ENCODE measurements around the gene MTFR1L.

Gene MTFR1L

DNA sequence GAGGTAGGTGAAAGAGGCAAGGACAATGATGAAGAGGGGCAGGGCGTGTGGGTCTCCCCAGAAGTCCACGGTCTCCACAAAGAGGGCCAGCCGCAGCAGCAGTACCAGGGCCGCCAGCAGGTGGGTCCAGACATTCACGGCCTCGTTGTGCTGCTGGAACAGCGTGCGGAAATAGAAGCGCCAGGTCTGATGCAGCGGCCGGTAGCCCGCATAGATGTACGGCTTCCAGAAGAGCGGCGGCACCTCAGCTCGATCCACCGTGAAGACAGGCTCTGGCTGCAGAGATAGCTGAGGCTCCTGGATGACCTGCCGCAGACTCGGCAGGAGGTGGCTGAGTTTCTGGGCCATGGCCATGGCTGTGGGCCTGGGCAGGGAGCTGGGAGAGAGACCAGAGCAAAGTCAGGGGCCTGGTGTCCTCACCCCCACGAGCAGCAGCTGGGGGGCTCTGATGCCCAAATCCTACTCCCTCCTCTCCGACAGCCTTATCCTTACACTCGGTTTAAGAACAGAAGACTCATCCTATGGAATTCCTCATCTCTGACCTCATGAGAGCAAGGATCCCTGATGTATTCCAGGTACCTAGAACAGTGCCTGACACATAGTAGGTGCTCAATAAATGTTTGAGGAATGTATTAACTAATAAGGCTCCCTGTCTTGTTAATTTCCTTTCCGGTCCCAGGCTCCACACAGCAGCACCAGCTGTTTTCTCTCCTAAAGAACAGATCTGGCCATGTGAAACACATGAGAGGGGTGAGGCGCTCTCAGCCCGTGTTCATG is 43.9 kb downstream of the MTFR1L start:
- DNase-seq, result no peak

DNA sequence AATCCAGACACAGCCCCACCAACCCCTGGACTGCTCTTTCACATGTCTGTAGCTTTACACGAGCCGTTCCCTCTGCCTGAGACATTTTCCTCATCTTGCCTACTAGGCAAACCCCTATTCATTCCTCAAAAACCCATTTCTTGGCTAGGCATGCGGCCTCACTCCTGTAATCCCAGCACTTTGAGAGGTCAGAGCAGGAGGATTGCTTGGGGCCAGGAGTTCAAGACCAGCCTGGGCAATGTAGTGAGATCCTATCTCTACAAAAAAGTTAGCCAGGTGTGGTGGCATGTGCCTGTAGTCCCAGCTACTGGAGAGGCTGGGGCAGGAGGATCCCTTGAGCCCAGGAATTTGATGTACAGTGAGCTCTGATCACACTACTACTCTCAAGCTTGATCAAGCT is 44.7 kb downstream of the MTFR1L start:
- DNase-seq, result no peak

DNA sequence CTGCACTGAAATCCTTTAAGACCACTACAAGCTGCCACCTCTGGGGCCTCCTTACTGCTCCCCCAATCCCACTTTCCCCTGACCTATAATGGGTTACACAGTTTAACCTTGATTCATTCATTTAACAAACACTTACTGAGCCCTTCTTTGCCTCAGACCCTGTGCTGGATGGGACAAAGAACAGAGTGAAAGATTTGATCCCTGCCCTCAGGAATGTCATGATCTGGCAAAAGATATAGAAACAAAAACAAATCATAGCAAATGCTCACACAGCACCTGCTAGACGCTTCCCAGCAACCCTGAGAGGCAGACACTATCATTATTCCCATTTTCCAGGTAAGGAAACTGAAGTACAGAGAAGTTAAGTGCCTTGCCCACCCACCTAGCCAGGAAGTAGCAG is 46.5 kb downstream of the MTFR1L start:
- DNase-seq, result no peak

DNA sequence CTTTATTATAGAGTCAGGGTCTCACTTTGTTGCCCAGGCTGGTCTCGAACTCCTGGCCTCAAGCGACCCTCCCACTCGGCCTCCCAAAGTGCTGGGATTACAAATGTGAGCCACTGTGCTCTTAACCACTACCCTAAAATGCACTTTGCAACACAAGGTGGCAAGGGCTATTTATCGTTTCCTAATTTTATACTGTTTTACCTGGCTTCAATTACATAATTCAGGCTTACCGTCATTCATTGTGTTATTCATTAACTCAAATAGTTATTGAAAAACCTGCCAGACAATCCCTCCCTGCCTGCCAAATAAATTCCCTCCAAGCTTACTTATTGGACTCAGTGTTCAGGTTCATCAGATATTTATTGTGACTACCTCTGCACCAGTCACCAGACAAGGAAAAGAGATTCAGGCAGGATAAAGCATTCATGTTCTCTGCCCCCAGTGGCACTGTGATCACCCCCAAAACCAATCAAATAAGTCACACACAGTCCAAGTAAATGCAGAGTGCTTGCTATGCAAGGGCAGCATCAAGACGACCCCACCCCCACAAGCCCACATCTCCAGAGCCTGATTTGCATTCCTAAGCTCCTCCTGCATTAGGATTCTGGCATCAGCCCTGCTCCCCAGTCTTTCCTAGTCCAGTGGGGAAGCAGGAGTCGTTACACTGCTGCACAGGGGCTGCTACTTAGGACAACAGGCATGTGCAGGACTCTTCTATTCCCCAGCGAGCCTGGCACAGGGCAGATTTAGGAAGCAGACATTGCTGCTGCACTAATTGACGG is 47.6 kb downstream of the MTFR1L start:
- DNase-seq, result no peak

DNA sequence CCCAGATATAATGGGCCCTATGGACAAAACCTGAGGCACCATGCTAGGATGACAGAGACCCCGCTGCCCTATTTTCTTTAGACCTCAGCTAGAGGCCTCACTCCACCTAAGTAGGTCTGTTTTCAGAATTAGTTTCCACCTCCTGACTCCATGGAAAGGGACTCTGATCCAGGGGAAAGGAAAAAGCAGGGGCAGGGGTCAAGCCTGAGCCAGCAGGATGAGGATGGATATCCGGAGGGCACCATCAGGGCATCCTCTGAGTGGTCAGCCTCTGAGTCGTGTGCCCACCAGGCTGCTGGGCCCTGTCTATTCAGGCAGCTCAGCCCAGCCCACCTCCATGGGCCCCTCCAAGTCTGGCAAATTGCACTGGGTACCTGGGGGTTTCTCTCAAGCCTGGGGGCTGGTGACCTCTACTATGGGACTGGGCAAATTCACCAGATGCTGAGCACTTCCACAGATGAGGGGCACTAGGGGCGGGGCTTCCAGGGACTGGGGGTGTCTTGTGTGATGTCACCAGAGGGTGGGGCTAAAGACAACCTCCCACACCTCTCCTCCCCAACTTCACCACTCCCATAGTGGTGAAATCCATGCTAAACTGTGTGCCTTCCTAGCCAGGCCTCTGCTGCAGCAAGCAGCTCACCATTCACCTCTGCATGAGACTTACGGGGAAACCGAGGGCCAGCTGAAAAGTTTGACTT is 50.3 kb downstream of the MTFR1L start:
- DNase-seq, result no peak

DNA sequence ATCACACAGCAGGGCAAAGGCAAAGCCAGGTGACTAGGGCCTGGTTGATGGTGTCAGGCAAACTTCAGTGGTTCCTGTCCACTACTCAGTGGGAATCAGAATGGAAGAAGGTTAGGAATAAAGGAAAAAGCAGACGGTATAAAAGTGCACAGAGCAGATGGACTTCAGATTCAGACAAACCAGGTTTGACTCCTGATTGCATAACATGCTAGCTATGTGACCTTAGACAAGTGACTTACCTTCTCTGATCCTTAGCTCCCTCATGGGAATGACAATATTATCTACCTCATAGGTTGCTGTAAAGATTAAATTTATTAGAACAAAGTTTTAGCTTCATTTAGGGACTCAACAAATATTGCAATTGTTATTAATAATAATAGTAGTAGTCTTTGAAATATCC is 50.9 kb downstream of the MTFR1L start:
- DNase-seq, result no peak

DNA sequence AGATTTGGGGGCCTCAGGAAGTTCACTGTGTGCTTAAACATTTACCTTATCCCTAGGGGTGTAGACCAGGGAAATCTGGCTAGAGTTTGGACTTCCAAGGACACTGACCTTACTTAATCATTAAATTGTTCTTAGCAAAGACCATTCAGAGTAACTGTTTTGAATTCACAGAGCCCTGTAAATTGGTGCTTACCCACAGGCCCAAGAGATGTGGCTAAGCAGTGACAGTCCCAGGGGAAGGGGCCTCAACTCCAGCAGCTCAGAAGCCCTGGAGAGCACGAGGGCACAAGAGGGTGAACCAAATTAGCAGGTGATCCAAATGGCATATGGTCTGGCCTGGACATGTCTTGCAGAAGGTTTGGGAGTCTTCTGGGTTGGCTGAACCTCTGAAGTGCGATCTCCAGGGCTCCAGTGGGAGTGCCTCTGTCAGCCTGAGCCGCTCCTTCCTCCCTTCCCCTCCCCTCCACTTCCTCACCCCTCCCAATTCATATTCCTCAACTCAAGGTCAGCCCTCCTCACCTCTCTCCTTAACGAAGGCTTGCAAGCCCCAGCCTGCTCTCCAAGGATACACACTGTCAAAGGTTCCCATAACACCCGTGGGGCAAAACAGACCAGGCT is 51.4 kb downstream of the MTFR1L start:
- no peak for DNase-seq

DNA sequence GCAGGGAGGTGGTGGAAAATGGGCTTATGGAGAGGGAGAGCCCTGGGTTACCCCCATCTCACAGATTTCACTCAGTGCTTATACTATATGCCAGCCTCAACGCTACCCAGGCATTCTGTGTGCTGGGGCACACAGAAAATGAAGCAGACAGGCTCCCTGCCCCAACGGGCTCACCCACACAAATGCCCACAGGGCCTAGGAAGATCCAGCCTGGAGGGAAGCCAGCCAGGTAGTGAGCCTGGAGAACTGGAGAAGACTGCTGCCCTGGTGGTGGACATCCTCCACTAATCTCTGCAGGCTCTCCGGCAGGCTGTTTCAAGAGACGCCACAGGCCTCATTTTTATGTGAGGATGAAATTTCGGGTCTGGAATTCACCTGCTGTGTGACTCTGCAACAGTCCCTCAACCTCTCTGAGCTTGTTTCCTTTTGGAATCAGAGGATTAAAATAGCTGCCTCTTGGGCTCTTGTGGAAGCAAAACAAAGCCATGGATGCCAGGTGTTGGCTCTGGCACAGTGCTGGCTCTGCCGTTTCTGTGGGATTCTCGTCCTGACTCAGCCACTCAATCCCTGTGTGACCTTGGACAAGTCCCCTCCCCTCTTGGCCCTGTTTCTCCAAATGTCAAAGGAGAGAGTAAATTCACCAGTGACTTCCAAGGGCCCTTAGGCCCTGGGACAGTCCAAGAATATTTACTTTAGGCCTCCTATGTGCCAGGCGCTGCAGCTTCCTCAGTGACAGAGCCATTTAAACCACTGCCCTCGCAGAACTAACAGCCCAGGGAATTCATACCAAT is 52.1 kb downstream of the MTFR1L start:
- DNase-seq, result no peak

DNA sequence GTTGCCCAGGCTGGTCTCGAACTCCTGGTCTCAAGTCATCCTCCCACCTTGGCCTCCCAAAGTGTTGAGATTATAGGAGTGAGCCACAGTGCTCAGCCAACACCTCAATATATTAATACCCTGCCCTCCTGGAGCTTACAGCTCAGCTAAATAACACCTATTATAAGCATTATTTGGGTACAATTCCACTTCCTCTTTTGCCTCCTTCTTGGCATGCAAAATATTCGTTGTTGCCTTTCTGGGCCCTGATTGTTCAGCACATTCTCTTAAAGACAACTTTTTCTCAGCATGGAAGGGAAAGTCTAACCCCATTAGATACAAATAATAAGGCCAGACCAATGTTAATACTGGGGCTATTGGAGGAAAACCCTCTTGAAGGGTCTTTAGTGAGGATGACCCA is 53.0 kb downstream of the MTFR1L start:
- DNase-seq, result no peak

DNA sequence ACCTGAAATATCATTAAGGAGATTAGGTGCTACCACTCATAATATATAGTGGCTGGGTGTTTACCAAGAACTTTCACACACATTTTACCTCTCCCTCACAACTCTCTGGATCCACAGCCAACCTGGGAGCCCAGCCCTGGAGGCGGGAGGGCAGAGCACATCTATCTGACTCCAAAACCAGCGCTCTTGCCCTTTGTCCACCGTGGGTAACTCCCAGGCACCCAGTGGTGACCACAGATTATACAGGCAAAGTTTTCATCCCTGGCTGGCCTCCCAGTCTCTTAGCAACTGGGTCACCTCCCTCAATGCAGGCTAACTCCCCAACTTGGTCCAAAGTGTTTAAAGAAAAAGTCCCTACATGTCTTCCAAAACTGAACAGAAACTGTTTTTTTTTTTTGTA is 53.4 kb downstream of the MTFR1L start:
- no peak for DNase-seq

DNA sequence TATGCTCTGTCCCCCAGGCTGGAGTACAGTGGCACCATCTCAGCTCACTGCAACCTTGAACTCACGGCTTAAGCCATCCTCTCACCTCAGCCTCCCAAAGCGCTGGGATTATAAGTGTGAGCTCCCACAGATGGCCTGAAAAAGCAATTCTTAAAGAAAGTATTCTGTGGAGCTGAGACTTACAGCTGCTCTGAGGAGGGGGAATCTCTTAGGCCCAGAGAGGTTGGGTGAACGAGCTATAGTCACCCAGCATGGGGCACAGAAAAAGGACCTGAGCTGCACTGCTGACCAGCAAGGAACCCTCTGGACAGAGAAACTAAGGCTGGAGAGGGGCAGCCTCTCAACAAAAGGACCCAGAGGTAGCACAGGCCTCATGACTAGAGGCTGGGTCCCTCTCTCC is 54.5 kb downstream of the MTFR1L start:
- no peak for DNase-seq

DNA sequence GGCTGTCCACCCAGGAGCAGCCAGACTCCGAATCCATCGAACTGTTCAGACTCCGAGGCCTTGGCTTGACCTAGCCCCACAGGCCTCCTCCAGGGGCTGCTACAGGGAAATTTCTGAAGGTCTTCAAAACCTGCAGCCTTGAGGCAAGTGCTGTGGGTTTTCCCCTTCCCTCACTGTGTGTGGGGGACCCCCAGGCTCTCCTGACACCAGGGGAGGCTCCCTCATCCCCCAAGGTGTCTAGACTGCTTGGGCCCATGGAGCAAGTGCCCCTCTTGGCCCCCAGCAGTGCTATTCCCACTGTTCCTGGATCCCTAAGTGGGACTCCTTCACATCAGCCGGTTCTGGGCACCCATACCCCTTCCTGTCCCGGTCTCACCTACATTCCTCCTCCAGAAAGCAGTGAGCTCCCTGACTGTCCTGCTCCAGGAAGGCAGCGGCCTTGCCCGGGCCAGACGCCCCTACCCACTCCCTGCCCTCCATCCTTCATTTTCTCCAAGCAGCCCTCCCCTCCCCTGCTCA is 54.9 kb downstream of the MTFR1L start:
- no peak for DNase-seq

DNA sequence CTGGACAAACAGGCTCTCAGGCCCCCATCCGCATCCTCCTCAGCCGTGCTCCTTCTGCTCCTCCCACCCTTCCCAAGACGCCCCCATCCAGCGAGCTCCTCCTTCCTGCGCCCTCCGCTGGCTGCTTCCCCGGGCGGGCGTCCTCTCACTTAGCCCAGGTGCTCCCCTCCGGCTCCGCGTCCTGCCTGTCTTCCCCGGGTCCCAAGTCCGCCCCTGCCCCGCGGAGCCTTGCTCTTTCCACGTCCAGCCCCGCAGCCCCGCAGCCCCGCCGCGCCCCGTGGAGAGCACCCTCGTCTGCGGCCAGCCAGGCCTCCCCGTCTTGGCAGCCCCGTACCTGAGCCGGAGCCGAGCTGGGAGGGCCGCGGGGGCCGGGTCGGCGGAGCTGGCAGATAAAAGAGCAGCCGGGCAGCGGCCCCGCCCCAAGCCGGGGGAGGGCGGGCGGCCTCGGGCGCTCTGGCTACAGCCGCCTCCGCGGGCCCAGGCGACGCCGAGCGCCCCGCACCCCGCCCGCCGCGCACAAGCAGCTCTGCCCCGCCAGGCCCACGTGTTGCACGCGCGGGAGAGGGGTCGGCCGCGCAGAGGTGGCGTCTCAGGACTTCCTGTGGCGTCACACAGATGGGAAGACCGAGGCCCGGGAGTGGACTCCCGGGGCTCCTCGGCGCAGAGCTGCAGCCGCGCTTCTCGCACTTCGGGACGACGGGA is 55.6 kb downstream of the MTFR1L start, which contains the start of gene PAQR7:
TSS of gene PAQR7 (minus strand) at position 555 of the 702 bp plus-strand sequence. CDS start 11,869 bp downstream, outside the sequence.
- peak; percentile 44 for DNase-seq

DNA sequence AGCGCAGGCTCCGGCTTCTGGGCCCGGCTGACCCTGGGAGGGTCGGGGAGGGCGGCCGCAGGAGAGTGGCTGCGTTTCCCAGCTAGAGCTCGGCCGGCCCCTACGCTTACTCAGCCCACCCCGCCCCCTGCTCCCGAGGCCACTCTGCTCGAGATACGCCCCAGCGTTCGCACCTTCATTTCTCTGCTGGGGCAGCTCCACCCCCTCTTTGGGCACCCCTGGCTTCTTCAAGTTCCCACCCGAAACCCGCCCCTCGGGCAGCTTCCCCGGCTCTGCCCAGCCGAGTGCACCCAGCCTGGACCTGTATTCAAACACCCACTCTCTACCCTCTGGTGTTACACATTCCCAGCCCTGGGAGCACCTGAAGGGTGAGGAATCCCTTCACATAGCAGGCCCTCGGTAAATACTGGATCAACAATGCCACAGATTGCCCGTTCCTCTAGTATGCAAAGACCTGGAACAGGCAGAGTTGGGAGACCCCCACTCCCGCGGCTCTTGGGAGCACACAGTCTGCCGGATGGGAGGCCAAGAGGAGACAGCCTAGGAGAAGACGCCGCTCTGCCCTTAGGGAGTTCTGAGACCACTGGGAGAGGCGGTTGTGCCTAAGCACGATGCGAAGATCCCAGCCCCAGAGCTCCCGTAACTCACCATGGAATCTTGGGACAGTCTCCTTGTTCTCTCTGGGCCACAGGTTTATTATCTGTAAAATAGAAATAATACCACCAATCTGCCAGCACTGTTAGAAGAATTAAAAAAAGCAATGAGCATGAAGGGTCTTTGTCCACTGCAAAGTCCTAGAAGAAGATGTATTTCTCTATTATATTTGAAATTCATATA is 56.3 kb downstream of the MTFR1L start:
- no peak for DNase-seq

DNA sequence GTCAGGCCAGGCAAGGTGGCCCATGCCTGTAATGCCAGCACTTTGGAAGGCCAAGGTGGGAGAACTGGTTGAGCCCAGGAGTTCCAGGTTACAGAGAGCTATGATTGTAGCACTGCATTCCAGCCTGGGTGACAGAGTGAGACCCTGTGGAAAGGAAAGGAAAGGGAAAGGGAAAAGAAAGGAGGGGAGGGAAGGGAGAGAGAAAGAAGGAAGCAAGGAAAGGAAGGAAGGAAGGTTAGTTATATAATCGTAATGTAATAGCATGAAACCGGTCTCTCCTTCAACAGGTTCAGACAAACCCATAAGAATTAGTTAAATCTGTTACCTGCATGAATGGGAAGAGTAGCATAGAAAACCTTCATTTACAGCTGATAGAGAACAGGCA is 56.9 kb downstream of the MTFR1L start:
- no peak for DNase-seq

DNA sequence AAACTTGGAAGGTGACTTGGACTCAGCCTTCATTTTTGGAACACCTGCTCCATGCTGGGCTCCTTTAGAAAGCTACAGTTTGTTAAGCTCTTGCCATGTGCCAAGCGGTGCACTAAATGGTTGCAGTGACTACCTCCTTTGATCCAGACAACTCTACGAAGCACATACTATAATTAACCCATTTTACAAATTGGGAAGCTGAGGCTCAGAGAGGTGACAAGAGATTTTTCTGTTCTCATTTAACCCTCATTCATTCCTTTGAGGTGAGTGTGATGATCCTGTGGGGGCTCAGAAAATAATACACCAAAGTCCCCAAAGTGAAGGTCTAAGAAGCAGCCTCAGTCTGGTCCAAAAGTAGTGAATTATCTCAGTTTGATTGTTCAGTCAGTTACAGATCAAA is 57.4 kb downstream of the MTFR1L start:
- DNase-seq, result no peak

DNA sequence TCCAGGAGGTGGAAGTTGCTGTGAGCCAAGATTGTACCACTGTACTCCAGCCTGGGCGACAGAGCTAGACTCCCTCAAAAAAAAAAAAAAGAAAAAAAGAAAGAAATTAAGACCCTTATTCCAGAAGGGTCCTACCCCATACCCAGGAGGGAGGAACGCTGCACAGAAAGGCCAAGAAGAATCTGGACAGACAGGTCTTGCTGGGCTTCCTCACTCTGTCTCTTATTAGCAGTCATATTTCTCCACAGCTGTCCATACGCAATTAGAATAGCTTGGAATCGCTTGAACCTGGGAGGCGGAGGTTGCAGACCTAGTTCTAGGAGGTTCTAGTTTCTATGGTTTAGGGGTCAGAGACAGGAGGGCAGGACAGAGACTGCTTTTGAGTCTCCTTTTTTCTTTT is 58.9 kb downstream of the MTFR1L start:
- no peak for DNase-seq

DNA sequence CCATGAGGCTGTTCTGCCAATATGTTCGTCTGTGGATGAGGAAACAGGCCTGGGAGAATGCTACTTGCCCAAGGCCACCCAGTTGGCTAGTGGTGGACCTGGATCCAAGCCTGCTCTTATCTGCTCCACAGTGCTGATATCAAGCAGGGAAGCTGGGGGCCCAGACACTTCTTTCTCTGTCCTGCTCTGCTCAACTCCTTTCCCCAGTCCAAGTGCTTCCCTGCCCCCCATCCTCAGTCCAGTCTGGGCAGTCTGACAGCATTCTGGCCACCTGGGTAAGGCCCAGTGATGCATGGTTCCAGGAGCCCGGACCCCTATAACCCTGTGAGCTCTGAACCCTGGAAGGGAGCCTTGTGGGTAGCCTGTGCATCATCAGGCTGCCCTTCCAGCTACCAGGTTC is 59.9 kb downstream of the MTFR1L start:
- DNase-seq, result no peak

DNA sequence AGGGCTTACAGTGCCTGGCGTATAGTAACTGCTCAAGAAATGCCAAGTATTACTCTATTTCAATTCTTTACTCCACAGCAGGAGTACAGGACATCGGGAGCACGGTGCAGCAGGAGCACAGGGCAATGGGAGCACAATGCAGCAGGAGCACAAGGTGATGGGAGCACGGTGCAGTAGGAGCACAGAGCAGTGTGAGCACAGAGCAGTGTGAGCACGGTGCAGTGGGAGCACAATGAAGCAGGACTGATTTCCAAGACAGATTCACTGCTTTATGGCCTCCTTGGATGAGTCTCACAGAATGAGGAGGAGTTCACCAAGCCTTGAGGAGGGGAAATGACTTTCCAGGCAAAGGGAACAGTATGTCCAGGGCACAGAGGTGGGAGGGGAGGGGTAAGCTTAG is 60.8 kb downstream of the MTFR1L start:
- no peak for DNase-seq

DNA sequence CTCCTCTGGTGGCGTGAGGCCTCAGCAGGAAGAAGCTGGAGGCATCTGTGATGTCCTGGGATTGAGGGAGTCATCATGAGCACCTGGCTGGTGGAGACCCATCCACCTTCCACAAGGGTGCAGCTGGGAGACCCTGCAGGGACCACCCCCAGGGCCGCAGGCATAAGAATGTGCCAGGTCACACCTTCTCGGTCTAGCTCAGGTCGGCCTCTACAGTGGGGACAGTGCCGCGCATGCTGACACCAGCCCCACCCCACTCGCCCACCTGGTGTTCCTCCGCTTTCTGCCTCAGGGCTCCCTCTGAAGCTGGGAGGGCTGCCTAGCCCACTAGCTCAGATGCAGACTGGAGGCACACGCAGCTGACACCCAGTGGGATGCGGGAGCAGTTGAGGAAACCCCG is 61.5 kb downstream of the MTFR1L start:
- no peak for DNase-seq

Data from NCI-H748 treated with DMSO at 0.1 percent for 48 hours (cell line).